IPS-20b (cell line): ENCODE results near the gene TRIM10.
"Not testable (repeated sequence)": the region's sequence is repeated elsewhere in the genome, so short reads cannot be mapped to it uniquely, and the experiment has no call there.

Source experiments
- H3K27ac ChIP-seq: one replicate; pipeline ENCODE4 v1.5.1; 2013; ENCODE audit warnings: low read length
- H3K27me3 ChIP-seq: 2 replicates; pipeline ENCODE4 v1.6.1; 2013; ENCODE audit warnings: mild to moderate bottlenecking, low read length, inconsistent platforms; ENCODE audit not compliant: insufficient read depth
- H3K36me3 ChIP-seq: 2 replicates; pipeline ENCODE4 v1.6.1; 2013; ENCODE audit warnings: low read depth, mild to moderate bottlenecking, inconsistent platforms, low read length, moderate library complexity; ENCODE audit not compliant: insufficient read depth
- H3K4me1 ChIP-seq: 2 replicates; pipeline ENCODE4 v1.6.1; 2013; ENCODE audit warnings: mild to moderate bottlenecking, control low read depth, inconsistent platforms, low read length, moderate library complexity; ENCODE audit not compliant: insufficient read depth
- H3K4me3 ChIP-seq: 2 replicates; pipeline ENCODE4 v1.5.1; 2013; ENCODE audit warnings: mild to moderate bottlenecking, low read length, inconsistent platforms
- H3K9ac ChIP-seq: 2 replicates; pipeline ENCODE4 v1.6.1; 2013; ENCODE audit warnings: low read depth, mild to moderate bottlenecking, inconsistent platforms, low read length, moderate library complexity
- H3K9me3 ChIP-seq: 2 replicates; pipeline ENCODE4 v1.6.1; 2013; ENCODE audit warnings: mild to moderate bottlenecking, low read depth, low read length, inconsistent platforms; ENCODE audit not compliant: insufficient read depth

Gene TRIM10

DNA sequence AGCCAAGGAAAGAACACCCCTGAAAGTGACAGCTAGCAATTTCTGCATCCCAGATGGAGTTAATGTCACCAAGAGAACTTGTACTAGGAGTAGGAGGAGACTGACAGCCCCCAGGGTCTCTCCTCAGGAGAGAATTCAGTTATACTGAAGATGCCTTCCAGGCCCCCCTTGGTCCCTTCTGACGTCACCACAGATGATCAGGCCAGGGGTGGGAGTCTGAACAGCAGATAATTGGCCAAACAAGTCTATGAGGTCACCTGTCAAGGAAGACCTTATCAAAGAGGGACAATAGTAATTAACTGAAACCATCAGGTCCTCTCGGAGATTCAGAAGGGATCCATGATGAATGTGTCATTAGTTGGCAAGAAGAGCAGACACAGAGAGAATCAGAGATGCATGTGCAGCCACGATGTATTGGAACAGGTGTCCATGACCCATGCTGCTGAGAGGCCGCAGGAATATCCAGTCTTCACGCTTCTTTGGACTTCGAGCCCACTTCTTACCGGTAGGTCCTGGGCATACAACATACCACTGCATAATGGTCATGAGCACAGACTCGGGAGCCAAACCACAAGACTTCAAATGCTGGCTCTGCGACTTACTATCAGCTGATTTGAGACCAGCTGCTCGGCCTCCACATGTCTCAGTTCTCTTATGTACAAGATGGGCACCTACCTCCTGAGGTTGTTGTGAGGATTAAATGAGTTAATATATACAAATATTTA lies 10.2 kb downstream of the TRIM10 start:
- no peak overlapping the region for H3K9ac ChIP-seq
- H3K36me3 ChIP-seq: no peaks in the 10 kb centered on the region
- peaks cover 6% of the 10 kb centered on the region; the same call in 1 of the 2 replicates for H3K27me3 ChIP-seq
- H3K9me3 ChIP-seq: no peaks in the 10 kb centered on the region
- no peak overlapping the region for H3K27ac ChIP-seq
- peaks cover 2% of the 10 kb centered on the region; the same call in 1 of the 2 replicates for H3K4me1 ChIP-seq
- H3K4me3 ChIP-seq: no peak overlapping the region

DNA sequence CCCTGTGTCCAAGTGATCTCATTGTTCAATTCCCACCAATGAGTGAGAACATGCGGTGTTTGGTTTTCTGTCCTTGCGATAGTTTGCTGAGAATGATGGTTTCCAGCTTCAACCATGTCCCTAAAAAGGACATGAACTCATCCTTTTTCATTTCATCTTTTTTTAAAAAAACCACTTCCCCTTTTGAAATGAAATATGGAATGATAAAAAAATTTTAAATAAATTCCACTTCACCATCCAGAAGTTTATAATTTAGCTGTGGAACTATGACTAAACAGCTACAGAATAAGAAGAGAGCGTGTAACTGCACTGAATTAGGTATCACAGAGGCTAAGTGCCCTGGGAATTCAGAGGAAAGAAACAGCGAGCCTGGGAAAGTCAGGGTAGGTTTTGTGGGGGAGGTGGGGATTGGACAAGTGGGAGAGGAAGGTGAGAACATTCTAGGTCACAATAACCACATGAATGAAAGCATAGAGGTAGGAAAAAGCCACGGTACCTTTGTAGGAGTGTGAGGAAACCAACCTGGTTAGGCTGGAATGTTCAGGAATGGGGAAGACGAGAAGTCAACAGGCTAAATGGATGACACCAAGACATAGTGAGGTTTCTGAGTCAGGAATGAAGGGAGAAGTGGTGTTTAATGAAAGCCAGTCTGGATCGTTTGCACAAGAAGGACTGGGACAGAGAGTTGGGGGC lies 11.0 kb downstream of the TRIM10 start:
- Histone ChIP-seq H3K4me3 (no peak overlapping the region), H3K27me3 (peaks cover 6% of the 10 kb centered on the region; the same call in 1 of the 2 replicates), H3K9ac (no peak overlapping the region), H3K36me3 (no peaks in the 10 kb centered on the region), H3K4me1 (peaks cover 5% of the 10 kb centered on the region; the same call in 1 of the 2 replicates), H3K9me3 (no peaks in the 10 kb centered on the region), H3K27ac (no peak overlapping the region)

DNA sequence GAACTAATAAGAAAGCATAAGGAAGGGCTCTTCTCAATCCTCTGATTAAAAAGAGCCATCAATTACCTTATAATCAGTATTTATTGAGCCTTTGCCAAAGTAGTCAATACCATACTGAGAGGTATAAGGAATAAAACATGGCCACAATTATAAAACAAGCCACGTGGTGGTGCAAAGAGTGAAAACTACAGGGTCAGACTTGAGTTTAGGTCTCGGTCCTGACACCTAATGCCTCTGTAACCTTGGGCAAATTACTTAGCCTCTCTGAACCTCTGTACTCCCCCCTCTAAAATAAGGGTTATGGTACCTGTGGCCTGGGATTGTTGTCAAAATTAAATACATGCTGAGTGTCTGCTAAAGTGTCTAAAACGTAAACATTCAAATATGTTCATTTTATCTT lies 11.8 kb downstream of the TRIM10 start:
- Histone ChIP-seq H3K9me3 (no peaks in the 10 kb centered on the region), H3K27me3 (no peaks in the 10 kb centered on the region), H3K4me3 (no peak overlapping the region), H3K27ac (no peak overlapping the region), H3K9ac (no peak overlapping the region), H3K4me1 (peaks cover 5% of the 10 kb centered on the region; the same call in 1 of the 2 replicates), H3K36me3 (no peaks in the 10 kb centered on the region)

DNA sequence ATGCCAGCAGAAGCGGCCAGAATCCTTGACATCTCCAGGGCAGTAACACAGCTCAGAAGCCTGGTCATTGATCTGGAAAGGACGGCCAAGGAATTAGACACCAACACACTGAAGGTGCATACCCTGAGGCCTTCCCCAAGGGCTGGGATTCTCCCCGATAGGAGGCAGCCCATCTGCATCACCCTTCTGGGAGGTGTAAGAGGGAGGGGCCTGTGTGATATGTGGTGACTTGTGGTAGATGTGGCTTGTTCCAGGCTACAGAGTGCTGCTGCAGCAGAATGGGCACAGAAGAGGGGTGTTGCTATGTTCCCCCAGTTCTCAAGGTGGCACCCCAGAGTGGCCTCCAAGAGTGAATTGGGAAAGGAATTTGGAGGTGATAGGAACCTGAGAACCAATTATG lies 13.9 kb downstream of the TRIM10 start:
- Histone ChIP-seq H3K36me3 (no peaks in the 10 kb centered on the region), H3K9me3 (no peaks in the 10 kb centered on the region), H3K27me3 (no peaks in the 10 kb centered on the region), H3K27ac (no peak overlapping the region), H3K4me1 (peaks cover 5% of the 10 kb centered on the region; the same call in 1 of the 2 replicates), H3K4me3 (no peak overlapping the region), H3K9ac (no peak overlapping the region)

DNA sequence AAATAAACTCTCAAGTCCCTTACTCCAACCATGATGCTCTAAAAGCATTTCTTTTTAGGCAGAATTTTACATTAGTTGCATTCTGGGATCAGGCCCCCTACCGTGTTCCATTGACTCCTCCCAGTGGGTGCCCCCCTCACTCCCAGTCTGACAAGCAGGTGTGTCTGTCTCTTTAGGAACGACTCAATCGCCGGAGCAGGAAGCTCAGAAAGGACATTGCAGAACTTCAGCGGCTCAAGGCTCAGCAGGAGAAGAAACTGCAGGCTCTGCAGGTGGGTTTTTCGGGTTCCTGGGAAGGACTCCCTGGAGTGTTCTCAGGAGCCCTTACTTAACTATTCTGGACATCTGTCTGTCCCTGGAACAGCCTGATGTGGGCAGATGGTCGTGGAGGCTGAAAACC lies 15.2 kb downstream of the TRIM10 start:
- Histone ChIP-seq H3K36me3 (no peaks in the 10 kb centered on the region), H3K4me3 (no peak overlapping the region), H3K9ac (no peak overlapping the region), H3K9me3 (no peaks in the 10 kb centered on the region), H3K27me3 (no peaks in the 10 kb centered on the region), H3K4me1 (peaks cover 5% of the 10 kb centered on the region; the same call in 1 of the 2 replicates), H3K27ac (no peak overlapping the region)

DNA sequence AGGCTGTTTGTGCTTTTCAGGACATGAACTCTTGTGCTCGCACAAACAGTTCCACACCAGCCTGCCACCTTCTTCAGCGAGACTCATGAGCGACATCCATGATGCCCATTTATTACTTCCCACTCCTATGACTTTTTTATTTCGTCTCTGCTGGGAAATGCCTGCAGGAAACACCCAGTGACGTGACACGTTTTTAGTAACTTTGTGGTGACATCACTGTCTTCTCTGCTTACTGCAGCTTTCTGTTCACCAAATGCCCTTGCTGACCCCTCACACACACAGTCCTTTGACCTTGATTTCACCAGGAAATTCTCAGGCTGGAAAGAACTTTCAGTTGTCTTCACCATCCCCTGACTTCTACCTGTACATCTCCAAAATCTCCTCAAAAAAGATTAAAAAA lies 16.2 kb downstream of the TRIM10 start:
- Histone ChIP-seq H3K36me3 (no peaks in the 10 kb centered on the region), H3K9me3 (no peaks in the 10 kb centered on the region), H3K4me1 (peaks cover 5% of the 10 kb centered on the region; the same call in 1 of the 2 replicates), H3K27ac (no peak overlapping the region), H3K4me3 (no peak overlapping the region), H3K9ac (no peak overlapping the region), H3K27me3 (no peaks in the 10 kb centered on the region)

DNA sequence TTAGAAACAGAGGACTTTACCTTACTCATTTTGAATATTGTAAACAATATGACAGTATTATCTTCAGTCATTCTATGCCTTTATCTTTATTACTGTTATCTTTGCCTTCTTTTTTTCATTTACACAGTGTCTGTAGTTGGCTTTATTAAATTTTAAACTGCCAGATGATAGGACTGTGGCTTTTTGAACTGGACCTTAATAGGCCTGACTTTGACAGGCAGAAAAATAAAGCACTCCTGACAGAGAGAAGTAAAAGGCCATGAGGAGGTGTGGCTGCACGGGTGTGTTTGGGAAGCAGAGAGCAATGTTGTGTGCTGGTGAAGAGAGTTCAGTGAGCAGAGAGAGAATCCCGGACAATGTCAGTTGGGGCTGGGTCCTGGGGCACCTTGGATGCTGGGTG lies 17.2 kb downstream of the TRIM10 start:
- H3K9ac ChIP-seq: no peak overlapping the region
- no peaks in the 10 kb centered on the region for H3K27me3 ChIP-seq
- no peaks in the 10 kb centered on the region for H3K9me3 ChIP-seq
- H3K4me1 ChIP-seq: peaks cover 5% of the 10 kb centered on the region; the same call in 1 of the 2 replicates
- no peak overlapping the region for H3K27ac ChIP-seq
- no peak overlapping the region for H3K4me3 ChIP-seq
- no peaks in the 10 kb centered on the region for H3K36me3 ChIP-seq

DNA sequence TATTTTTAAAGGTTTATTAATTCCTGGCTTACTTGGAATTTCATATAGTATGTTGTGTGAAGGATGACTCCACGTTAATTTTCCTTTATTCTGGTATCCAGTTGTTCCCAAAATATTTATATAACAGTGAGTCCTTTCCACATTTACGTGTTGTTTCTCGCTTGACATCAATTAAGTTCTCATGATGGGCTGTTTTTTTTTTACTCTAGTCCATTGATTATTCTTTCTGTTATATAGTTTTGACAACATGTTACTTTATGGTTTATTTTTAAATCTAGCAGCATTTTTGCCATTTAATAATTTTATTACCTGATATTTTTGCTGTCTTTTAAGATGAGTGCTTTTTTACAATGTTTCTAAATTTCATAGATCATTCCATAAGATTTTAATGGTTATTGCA lies 18.3 kb downstream of the TRIM10 start:
- no peaks in the 10 kb centered on the region for H3K9me3 ChIP-seq
- no peak overlapping the region for H3K4me3 ChIP-seq
- no peaks in the 10 kb centered on the region for H3K27me3 ChIP-seq
- H3K27ac ChIP-seq: no peak overlapping the region
- H3K4me1 ChIP-seq: peaks cover 5% of the 10 kb centered on the region; the same call in 1 of the 2 replicates
- no peaks in the 10 kb centered on the region for H3K36me3 ChIP-seq
- no peak overlapping the region for H3K9ac ChIP-seq

DNA sequence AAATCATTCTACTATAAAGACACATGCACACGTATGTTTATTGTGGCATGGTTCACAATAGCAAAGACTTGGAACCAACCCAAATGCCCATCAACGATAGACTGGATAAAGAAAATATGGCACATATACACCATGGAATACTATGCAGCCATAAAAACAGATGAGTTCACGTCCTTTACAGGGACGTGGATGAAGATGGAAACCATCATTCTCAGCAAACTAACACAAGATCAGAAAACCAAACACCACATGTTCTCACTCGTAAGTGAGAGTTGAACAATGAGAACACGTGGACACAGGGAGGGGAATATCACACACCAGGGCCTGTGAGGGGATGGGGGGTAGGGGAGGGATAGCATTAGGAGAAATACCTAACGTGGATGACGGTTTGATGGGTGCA lies 20.8 kb downstream of the TRIM10 start:
- not testable (repeated sequence) for H3K27ac ChIP-seq, H3K4me1 ChIP-seq, H3K36me3 ChIP-seq, H3K4me3 ChIP-seq, H3K27me3 ChIP-seq, H3K9me3 ChIP-seq, H3K9ac ChIP-seq

DNA sequence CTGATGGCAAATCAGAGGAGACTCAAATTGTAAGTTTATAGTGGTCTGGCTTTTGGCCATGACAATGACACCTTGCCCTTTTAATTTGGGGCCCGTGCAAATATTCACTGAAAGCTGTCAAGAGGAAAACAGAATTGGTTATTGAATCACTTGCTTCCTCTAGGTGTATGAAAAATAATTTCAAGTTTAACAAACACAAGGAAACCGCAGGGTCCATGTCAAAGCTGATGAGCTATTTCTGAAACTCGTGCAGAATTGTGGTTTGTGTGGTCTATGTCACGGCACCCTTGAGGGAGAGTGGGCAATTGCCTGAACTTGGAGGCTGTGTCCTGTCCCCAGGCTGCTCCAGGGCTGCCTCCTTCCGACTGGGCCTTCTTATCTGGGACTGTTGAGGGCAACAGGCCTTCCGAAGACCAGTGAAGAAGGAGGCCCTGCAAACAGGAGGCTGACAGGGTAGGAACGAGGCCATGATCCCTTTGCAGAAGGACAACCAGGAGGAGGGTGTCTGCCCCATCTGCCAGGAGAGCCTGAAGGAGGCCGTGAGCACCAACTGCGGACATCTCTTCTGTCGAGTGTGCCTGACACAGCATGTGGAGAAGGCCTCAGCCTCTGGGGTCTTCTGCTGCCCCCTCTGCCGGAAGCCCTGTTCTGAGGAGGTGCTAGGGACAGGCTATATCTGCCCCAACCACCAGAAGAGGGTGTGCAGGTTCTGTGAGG lies 24.3 kb downstream of the TRIM10 start:
- Histone ChIP-seq H3K27me3 (peaks cover 7% of the 10 kb centered on the region; the same call in 1 of the 2 replicates), H3K27ac (no peak overlapping the region), H3K36me3 (no peaks in the 10 kb centered on the region), H3K4me3 (no peak overlapping the region), H3K9ac (no peak overlapping the region), H3K9me3 (no peaks in the 10 kb centered on the region), H3K4me1 (no peaks in the 10 kb centered on the region)

DNA sequence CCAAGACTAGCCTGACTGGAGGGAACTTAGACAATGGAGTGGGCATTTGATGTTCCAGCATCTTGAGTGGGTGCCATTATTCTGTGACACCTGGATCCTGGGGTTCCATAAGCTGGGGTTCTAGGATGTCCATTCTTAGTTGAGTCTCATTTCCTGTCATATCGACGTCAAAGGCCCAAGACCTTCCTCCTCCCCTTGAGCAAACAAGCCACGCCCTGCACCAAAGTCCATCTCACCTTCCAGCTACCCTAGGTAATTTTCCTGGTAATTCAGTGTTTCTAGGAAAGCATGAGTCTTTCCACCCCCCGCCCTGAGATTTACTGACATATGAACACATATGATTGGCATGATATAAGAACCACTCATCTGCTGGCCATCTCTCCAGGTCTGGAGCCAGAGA lies 25.3 kb downstream of the TRIM10 start, which contains the start of gene TRIM40:
TSS of gene TRIM40 (plus strand) at position 384 of the 400 bp plus-strand sequence. CDS start 897 bp downstream, outside the sequence.
- Histone ChIP-seq H3K4me1 (no peaks in the 10 kb centered on the region), H3K36me3 (no peaks in the 10 kb centered on the region), H3K9ac (no peak within 1 kb of the TSS), H3K27me3 (peaks cover 16% of the 10 kb centered on the region), H3K4me3 (no peak within 1 kb of the TSS), H3K27ac (no peak within 1 kb of the TSS), H3K9me3 (no peaks in the 10 kb centered on the region)
